NCI-H2081 treated with DMSO at 0.1 percent for 48 hours (cell line): ENCODE measurements around the gene CDYL.

Experiments
- DNase-seq: peaks from one replicate; lab custom pipeline; 2025; lab: John Stamatoyannopoulos, UW

CDYL gene

DNA sequence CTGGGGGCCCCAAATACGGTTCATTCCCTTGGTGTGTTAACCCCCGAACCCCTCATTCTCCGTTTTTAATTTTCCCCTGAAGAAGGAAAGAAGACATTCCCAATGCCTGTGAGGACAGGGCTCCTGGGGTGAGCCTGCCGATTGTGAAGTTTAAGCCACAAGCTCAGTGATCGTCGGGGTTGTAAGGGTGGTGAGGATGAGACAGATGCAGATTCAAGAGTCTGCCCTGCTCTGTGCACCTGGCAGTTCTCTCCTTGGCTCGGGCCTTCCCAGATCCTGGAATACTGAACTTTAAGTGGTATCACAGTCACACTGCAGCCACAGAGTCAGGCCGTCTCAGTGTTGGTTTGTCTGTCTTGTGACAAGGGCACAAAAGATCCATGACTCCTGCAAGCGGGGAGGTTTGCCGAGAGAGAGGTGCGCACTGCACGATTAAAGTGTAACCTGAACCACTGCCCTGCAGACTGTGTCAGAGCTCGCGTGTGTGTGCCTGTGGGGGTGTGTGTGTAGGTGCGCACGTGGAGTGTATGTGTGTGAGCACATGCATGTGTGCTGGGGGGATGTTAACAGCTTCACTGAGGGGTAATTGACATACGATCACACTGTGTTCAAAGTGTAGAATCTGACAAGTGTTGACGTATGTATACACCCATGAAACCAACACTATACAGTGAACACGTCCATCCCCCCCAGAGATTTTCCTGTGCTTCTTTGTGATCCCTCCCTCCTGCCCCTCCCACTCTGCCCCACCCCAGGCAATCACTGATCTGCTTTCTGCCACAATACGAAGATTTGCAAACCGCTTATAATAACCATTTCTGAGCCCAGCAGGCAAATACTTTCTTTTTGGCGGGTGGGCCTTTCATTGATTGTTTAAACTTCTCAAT lies 188.7 kb downstream of the CDYL start:
- DNase-seq = no peak

DNA sequence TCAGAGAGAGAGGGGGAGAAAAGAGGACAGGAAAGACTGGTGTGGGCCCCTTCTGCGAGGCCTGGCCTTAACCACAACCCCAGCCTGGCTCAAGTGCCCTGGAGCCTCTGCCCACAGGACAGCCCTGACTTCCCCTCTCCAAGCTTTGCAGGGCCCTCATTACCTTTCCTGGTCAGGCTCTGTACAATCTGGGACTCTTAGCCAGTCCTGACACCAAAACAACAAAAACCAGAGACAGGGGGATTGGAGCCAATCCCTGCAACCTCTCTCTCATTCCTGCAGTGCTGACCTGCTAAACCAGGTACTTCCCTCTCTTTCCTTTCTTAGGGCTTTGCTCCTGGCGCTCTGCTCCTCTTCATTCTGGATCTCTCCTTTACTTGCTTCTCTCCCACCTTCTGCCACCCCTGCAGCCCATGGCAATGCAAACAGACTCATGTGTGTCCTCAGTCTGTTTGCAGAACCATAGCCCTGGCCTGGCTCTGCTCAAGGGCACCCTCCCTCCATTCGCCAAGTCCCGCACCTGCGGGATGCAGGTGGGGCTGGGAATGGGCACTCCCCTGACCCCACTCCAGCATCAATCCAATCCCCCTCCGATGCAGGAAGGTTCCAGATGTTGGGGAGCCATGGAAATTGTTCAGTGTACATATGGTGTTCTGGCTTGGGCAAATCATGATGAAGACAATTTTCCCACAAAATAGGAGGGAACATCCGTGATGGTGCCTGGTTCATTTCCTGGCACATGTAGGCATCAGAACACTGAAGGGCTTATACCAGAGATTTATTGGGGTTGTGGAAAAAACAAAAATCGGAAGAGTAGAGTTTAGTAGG lies 189.6 kb downstream of the CDYL start:
- DNase-seq = no peak

DNA sequence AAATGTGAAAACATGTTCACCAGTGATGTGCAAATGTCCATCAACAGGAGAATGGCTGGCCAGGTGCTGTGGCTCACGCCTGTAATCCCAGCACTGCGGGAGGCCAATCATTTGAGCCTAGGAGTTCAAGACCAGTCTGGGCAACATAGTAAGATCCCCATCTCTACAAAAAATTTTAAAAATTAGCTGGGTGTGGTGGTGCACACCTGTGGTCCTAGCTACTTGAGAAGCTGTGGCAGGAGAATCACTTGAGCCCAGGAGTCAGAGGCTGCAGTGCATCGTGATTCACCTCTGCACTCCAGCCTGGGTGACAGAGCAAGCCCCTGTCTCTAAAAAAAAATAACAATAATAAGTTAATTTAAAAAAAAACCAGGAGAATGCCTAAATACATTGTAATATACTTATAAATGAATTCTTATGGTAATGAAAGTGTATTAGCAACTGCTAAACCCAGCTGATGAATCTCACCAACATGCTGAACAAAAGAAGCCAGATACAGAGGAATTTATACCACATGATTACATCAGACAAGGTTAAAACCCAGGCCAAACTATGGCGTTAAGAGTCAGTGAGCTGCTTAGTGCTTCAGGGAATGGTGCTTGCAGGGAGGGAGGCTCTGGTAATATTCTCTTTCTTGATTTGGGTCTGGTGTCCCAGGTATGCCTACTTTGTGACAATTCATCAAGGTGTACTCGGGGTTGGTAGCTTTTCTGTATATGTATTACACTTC lies 191.3 kb downstream of the CDYL start:
- DNase-seq = no peak

DNA sequence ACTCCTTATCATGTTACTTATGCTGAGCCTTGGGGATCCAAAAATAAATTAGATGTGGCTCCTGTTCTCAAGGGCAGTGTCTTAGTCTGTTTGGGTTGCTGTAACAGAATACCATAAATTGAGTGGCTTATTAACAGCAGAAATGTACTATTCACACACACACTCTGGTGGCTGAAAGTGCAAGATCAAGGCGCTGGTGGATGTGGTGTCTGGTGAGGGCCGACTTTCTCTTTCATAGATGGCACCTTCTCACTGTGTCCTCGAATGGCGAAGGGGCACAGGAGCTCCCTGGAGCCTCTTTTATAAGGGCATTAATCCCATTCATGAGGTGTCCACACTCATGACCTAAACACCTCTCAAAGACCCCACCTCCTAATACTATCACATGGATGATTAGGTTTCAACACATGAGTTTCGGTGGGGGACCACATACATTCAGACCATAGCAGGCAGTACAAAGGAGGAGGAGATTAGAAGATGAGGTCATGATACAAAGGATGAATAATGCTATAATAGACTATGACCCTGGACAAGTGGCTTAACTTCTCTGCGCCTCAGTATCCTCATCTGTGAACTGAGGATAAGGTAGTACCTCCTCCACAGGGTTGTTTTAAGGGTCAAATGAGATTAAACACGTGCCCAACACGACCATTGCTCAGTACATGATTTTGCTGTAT lies 193.5 kb downstream of the CDYL start:
- DNase-seq = no peak

DNA sequence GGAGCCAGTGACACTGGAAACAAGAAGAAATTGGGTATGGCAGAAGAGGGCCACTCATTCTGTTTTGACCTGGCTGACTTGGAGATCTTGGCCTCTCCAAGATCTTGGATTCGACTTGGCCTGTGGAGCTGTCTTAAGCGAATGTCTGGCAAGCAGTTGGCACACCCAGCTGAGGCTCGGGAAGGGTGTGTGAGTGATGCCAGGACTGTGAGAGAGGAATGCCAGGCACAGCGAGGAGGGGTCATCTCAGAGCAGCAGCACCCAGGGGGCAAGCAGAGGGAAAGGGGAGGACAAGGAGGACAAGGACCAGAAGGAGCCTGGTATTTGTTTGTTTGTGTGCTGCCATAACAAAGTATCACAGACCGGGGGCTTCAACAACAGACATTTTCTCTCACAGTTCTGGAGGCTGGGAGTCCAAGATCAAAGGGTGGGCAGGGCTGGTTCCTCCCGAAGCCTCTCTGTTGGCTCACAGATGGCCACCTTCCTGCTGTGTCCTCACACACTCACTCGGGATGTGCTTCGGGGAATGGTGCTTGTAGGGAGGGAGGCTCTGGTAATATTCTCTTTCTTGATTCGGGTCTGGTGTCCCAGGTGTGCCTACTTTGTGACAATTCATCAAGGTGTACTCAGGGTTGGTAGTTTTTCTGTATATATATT lies 194.7 kb downstream of the CDYL start:
- no peak for DNase-seq

DNA sequence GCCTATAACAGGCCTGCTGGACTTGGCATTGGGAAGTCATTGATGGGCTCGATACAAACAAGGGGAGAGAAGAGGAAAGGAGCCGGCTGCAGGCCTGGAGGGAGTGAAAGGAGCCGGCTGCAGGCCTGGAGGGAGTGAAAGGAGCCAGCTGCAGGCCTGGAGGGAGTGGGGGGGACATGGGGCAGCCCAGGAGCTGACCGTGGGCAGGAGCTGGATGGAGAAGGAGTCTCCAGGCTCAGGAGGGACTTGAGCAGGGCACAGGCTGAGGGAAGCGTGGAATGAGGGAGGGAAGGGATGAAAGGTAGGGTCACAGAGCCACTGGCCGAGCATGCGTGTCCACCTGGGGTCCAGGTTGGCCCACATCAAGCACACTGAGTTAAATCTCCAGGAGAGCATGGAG lies 195.6 kb downstream of the CDYL start:
- no peak for DNase-seq

DNA sequence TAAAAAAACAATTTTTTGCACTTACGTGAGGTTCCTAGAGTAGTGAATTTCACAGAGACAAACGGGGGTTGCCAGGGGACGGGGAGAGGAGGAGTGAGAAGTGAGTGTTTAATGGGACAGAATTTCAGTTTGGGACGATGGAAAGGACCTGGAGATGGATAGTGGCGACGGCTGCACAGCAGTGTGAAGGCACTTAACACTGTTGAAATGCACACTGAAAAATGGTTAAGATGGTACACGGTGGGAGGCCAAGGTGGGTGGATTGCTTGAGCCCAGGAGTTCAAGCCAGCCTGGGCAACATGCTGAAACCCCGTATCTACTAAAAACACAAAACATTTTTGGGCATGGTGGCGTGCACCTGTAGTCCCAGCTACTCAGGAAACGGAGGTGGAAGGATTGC lies 196.2 kb downstream of the CDYL start:
- DNase-seq = no peak

DNA sequence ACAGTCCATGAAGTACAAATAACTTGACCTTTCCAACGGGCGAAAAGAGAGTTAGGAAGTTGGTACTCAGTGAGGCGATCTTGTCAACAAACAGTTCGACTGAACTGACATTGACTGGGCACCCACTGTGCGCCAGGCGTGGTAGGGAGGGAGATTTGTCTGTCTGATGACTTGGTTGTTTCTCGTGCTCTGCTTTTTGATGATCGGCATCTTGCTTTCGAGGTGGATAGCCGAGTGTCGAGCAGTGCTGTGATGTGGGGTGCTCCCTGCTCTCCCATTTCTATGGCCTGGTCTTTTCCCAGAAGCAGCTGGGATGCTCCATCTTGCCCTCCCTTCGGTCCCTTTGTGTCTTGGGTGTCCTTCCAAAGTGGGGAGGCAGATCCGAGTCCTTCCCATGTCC lies 197.2 kb downstream of the CDYL start:
- DNase-seq = no peak

DNA sequence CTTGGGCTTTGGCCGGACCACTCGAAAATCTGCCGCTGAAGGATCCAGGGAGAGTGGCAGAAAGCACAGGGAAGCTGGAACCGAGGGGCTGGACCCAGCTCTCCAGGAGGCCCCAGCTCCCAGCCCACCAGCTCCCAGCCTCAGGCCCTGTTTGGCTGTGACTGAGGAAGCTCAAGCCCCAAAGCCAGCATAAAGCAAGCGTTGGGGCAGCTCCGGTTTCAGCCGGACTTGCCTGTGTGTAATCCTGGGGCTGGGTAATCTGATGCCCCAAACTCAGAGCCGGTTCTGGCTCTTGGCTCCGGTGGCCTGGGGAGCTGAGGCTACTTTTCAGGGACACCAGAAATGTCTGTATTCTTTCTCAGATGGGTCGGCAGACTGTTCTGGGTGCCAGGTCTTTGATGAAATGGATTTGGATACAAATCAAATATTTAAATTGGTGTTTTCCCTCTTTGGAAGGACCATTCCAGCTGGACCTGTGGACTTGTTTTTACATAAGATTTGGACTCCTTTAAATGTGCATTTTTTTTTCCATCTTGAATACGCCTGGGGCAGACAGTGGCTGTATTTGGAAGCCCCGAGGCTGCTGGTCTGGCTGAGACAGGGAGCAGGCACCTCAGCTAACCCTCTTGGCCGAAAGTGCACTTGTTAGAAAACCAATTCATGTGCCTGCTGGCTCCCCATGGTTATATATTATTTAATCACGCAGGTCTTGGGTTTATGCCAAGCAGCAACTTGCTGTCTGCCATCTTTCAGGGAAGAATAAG lies 198.0 kb downstream of the CDYL start:
- peak; percentile 9 for DNase-seq

DNA sequence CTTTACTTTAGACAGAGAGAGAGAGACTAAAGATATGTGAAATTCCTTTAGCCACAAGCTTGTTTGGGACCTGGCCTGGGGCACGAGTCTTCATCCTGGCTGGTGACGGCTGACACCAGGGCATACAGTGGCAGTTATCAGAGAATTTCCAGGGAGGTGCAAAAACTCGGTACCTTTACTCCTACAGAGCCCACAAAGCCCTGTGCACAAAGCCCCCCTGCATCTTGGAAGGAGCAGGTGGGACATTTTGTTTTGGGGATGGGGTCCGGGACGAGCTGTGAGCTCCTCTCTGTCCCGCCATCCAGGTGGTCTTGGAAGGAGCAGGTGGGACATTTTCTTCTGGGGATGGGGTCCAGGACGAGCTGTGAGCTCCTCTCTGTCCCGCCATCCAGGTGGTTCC lies 198.8 kb downstream of the CDYL start:
- no peak for DNase-seq

DNA sequence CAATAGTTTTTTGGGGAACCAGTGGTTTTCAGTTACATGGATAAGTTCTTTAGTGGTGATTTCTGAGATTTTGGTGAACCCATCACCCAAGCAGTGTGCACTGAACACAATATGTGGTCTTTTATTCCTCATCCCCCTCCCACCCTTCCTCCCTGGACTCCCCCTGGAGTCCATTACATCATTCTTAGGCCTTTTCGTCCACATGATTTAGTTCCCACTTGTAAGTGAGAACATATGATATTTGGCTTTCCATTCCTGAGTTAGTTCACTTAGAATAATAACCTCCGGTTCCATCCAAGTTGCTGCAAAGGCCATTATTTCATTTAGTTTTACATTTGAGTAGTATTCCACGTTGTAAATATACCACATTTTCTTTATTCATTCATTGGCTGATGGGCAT lies 199.3 kb downstream of the CDYL start:
- DNase-seq = no peak

DNA sequence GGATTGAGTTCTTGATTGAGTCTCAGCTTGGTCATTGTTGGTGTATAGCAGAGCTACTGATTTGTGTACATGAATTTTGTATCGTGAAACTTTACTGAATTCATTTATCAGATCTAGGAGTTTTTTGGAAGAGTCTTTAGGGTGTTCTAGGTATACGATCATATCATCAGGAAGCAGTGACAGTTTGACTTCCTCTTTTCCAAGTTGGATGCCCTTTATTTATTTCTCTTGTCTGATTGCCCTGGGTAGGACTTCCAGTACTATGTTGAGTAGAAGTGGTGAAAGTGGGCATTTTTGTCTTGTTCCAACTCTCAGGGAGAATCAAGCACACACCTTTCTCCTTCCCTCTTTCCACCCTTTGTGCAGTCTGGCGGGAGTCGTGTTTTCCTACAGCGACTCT lies 201.3 kb downstream of the CDYL start:
- DNase-seq = no peak

DNA sequence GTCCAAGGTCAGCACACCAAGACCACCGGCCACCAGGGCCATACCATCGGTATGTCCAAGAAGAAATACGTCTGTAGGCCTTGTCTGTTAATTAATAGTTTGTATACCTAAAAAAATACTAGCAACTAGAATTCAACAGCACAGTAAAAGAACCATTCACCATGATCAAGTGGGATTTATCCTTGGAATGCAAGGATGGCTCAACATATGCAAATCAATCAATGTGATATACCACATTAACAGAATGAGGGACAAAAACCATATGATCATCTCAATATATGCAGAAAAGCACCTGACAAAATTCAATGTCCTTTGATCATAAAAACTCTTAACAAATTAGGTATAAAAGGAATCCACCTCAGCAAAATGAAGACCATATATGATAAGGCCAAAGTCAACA lies 203.2 kb downstream of the CDYL start:
- no peak for DNase-seq

DNA sequence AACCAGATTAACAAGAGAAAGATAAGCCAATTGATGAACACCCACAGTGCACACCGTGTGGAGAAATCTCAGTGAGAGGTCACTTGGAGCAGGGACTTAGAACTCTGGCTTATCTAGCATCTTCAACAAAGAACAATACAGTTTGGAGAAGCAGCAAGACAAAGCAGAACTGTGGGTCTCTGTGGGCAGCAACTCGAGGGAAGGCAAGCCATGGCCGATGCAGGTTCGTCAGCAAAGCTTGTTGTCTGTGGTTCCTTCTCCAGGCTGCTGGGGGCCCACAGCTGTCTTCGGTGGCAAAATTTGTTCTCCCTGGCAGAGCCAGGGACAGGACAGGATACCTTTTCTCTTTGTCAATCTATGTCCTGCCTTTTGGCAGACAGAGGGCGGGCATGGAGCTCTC lies 205.6 kb downstream of the CDYL start:
- DNase-seq = no peak

DNA sequence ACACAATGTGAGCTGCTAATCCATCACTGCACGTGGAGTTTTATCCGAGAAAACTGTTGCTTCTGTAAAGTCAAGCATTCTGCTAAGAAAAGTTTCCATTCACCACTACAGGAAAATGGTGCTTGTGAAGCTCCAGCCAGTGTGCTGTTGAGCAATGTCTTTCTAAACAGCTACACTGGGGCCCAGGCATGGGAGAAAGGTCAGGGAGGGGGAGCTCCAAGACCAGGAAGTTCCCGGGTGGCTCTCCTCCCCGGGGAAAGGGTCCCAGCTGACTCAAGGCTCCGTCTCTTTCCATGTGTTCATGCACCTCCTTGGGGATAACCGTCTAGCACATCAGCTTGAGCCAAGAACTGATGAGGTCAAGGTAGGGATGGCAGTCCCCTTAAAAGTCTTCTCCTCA lies 207.1 kb downstream of the CDYL start:
- DNase-seq = no peak

DNA sequence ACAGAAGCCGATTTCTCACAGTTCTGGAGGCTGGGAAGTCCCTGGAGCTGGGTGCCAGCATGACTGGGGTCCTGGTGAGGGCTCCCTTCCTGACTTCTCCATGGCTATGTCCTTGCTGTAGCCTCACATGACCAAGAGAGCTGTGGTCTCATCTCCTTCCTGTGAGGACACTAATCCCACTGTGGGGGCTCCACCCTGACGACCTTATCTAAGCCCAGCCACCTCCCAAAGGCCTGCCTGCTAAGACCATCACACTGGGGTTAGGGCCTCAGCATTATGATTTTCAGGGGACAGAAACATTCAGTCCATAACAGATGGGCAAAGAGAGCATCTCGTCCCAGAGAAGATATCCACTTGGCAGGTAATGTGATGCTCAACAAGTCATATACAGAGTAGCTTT lies 210.8 kb downstream of the CDYL start:
- DNase-seq = no peak

DNA sequence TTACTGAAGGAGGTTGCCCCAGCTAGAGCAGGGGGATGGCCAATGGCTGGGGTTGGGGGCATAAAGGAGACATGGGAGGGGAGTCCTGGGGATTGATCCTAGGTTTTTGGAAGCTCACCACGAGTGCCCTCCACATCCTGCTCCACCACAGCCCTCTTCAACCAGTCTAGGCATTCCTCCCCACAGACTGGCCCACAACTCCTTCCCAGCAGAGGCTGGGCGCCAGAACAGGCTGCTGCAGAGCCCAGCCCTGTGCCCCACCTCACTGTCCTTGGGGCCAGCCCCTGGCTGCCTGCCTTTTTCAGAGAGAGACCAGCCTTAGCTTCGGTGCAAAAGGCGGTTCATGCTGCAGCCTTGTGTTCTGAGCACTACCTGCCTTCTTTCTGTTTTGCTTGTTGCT lies 211.2 kb downstream of the CDYL start:
- DNase-seq = no peak

DNA sequence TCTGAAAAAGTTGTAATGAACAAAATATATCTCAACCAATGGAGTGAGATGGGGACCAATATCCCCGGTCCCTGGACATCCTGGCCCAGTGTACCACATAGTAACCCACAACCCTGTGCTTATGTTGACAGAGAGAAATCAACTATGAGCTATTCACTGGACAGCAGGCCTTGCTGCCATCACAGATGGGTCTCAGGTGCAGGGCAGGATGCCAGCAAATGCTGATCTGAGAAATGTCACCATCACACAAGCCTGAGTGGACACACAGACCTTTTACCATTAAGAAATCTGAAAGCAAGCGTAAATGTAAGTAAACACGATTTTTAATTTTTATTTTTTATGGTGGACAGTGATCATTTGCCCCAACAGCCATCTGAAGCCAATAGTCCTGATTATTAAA lies 218.5 kb downstream of the CDYL start:
- no peak for DNase-seq

DNA sequence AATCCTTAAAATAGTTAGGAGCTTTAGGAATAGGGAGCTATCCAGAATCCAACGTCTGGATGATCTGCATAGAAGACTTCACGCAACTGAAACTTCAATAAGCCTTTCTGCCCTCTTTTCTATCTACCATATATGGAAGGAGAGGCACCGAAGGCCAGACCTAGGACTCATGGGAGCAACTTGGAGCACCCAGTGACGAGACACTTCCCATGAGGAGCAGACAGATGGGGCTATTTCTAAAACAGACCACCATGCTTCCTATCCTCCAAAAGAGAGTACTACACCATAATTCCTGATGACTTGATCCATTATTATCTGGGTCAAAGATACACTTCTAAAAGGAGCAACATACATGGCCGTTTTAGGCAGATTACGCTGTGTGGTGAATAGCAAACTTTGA lies 221.7 kb downstream of the CDYL start:
- DNase-seq = no peak

DNA sequence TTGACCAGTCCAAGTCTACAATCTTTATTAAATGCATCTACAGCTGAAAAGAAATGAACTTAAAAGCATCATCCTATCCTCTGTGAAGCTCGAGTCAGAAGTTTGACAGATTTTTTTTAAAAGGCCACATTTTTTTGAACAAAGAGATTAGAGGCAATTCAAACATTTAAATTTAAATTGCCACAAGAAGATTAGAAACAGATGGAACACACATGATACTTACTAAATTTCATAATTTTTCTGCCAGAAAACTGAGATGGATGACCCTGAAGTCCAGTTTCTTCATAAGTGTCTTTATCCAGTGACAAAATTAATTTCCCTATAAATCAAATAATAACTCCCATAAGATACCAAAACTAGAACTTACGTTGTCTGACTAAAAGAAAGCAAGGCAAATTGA lies 223.4 kb downstream of the CDYL start:
- DNase-seq = no peak
